ENCODE results near the gene TRIO. TPM values are rescaled to one million over a fixed set of nuclear protein-coding genes. Genes with fewer than 3 reads are reported as not detected.

The TRIO gene
- total RNA-seq, 1 donor from 2014 or later, result 170 TPM

DNA sequence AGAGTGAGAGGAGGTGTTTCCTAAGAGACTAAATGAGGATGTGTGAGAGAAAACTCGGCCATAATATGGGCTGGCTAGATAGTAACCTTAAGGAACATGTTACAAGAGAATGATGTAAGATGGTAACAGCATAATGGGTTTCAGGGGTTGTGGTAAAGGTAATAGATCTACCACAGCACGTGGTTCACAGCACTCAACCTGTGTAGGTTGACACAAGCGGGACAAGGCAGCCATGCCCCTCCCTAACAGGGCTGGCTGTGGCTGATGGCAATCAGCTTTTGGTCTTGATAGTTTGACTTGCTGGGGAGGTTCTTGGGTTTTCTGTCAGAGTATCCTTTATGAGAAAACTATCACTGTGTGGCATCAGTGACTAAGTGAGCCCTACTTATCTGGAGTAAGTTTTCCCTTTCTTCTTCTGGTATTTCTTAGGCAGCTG is 138.6 kb downstream of the TRIO start:
- no peak overlapping the region for H3K4me3 ChIP-seq (ENCODE audit: low read depth, low read length)
- no peak for DNase-seq (ENCODE audit: low read depth)
- TF ChIP-seq, protein P1, sequence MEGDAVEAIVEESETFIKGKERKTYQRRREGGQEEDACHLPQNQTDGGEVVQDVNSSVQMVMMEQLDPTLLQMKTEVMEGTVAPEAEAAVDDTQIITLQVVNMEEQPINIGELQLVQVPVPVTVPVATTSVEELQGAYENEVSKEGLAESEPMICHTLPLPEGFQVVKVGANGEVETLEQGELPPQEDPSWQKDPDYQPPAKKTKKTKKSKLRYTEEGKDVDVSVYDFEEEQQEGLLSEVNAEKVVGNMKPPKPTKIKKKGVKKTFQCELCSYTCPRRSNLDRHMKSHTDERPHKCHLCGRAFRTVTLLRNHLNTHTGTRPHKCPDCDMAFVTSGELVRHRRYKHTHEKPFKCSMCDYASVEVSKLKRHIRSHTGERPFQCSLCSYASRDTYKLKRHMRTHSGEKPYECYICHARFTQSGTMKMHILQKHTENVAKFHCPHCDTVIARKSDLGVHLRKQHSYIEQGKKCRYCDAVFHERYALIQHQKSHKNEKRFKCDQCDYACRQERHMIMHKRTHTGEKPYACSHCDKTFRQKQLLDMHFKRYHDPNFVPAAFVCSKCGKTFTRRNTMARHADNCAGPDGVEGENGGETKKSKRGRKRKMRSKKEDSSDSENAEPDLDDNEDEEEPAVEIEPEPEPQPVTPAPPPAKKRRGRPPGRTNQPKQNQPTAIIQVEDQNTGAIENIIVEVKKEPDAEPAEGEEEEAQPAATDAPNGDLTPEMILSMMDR (conservative IDR thresholded peaks at IDR 0.05; ENCODE audit: low read depth, low read length), result no peak

DNA sequence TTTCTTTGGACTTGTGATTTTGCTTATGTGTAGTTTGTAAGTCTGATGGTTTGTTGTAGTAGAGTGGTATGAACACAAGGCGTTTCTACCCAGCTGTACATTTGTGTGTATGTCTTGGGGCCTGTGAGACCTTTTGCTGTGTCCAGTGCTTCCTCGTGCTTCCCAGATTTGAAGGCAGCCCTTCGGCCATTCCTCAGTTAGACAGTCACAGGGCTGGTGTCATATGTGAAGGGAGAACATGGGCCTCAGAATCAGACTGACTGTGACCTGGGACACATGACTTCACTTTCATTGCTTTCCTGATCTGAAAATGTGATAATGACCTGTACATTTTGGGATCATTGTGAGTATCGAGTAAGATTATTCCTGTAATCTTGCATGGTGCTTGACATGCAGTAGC is 140.0 kb downstream of the TRIO start:
- DNase-seq (ENCODE audit: low read depth), result no peak
- no peak overlapping the region for H3K4me3 ChIP-seq (ENCODE audit: low read depth, low read length)
- TF ChIP-seq, protein P1 (conservative IDR thresholded peaks at IDR 0.05; ENCODE audit: low read depth, low read length), result no peak

DNA sequence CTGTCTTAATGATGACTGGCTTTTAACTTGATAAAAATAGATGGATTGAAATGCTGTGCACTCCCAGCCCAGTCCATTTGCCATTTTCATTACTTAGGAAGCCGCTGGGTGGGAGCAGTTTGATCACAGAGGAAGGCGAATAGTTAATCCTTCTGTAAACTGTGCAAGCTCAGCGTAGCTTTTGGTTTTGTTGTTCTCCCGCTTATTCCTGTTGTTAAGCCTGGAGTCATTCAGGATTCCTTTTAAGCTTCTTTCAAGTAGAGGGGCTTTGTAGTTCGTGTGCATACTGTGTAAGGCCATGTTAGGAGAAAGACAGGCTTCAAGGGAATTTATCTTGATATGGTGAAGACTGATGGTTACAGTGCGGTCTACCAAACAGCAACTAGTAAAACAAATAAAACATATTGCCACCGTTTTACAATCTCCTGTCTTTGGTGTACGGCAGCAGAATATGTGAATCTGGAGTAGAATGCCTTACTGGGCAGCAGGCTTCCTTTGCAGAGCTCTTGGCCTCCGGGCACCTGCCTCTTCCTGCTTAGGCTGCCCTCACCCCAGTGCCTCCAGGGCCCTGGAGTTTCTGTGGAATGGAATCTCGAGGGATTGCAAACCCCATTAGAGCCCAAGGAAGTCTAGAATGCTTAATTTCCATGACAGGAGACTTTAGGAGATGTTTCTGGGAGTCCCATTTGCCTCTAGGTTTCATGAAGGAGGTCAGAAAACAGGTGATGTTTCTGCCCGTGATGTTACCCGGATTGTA is 141.4 kb downstream of the TRIO start:
- TF ChIP-seq, protein P1 (conservative IDR thresholded peaks at IDR 0.05; ENCODE audit: low read depth, low read length), result no peak
- no peak for DNase-seq (ENCODE audit: low read depth)

DNA sequence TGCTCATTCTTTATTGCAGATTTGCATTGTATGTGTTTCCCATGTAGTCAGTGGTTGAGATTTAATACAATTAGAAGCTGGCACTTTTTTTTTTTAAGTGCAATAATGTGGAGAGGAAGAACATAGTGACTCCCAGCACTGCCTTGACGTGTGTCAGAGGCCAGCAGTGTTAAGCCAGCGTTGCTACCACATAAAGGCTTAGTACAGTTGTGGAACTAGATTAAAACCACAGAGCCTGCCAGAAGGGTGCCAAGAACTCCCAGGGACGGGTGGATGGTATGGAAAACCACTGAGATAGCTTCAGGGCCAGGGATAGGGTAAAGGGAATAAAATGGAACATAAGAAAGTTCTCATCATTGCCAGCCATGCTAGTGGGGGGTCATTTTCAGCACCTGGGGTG is 142.9 kb downstream of the TRIO start:
- TF ChIP-seq, protein P1 (conservative IDR thresholded peaks at IDR 0.05; ENCODE audit: low read depth, low read length), result no peak
- H3K4me3 ChIP-seq (ENCODE audit: low read depth, low read length), result no peak overlapping the region
- DNase-seq (ENCODE audit: low read depth), result no peak

More for the DNA sequence above, 141.4 kb downstream of the TRIO start:
- no peak overlapping the region for H3K4me3 ChIP-seq (ENCODE audit: low read depth, low read length)

DNA sequence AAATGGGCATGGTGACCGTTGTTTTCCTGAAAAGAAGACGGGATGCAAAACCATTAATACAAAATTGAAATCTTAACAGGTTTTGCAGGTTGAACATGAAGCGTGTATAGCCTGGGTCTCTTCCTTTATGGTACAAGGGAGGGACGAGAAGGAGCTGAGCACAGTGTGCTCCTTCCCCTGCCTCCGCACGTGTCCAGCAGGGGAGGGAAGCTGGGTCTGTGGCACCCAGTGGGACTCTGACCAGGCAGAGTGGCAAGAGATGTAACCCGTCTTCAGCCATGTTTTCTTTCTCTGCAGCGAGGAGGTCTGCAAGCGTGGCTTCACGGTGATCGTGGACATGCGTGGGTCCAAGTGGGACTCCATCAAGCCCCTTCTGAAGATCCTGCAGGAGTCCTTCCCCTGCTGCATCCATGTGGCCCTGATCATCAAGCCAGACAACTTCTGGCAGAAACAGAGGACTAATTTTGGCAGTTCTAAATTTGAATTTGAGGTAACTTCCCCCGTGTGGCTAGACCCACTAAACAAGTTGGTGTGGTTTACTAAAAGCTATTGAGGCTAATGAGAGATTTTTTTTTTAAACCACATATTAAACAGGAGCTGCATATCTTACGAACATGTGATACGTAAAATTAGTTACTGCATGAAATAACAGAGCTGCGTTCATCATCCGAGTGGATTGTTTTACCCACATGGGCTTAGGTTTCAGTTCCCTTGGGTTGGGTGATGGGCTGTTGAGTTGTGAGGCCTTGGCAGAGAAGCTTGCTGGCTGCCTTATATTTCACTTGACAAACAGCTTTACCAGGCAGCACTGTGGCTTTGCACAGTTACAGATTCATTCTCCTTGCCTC is 143.7 kb downstream of the TRIO start:
- no peak for DNase-seq (ENCODE audit: low read depth)
- TF ChIP-seq, protein P1 (conservative IDR thresholded peaks at IDR 0.05; ENCODE audit: low read depth, low read length), result no peak
- no peak overlapping the region for H3K4me3 ChIP-seq (ENCODE audit: low read depth, low read length)

DNA sequence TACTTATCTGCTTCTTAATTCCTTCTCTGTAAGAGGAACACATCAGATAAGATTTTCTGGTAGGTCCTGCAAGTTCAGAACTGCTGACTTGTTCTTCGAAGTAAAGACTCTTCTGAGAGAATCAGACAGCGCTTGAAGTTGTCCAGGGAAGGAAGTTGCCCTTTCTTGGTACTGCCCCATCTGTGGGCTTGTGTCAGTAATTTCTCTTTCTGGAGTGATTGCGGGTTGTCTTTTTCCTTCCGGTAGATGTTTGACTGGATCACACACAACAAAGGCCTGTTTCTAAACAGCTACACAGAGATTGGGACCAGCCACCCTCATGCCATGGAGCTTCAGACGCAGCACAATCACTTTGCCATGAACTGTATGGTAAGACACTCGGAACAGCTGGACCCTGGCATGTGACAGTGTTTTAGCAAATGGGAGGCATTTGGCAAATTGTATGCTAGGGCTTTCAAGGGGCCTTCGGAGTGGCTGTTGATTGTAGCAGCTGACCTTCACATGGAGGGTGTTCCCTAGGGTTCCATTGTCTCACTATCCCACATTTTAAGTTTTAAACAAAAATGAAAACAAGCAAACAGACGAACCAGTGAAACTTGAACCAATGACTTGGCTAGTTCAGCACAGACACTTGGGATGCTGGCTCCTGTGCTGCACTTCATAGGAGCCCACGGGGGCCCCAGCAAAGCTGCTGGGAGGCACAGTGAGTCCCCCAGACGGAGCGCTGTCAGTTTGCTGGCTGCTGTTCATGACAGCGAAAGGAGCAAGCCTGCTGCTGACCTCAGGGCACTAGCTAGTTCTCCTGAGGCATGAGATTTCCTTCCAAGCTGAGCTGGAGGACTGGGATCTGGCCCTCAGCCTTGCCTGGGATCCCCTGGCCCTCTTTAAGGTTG is 149.9 kb downstream of the TRIO start:
- no peak for DNase-seq (ENCODE audit: low read depth)
- H3K4me3 ChIP-seq (ENCODE audit: low read depth, low read length), result no peak overlapping the region
- TF ChIP-seq, protein P1 (conservative IDR thresholded peaks at IDR 0.05; ENCODE audit: low read depth, low read length), result no peak
